ENCODE measurements around the gene BAIAP2. TPM values are rescaled to one million over a fixed set of nuclear protein-coding genes. Genes with fewer than 3 reads are reported as not detected.

The BAIAP2 gene
- total and polyA plus RNA-seq, 12 donors, result 3.1 to 33.4 (median 14.6) TPM

DNA sequence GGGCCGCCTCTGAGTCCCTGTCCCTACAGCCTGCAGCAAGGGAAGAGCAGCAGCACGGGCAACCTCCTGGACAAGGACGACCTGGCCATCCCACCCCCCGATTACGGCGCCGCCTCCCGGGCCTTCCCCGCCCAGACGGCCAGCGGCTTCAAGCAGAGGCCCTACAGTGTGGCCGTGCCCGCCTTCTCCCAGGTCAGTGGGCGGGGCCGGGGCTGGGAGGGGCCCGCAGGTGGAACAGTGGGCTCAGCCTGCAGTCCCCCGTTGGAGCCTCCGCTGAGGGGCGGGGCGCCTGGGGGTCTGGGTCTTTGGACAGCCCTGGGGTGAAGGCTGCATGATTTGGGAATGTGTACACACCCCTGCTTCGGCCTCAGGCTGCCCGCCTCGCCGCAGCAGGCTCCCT is 71.8 kb downstream of the BAIAP2 start:
- no peak for DNase-seq
- Histone ChIP-seq H3K27ac (no peak overlapping the region), H3K9me3 (replicated peaks in 1 of 3) (no peaks in the 10 kb centered on the region), H3K36me3 (replicated peaks in 1 of 2) (peaks cover 0 to 26% of the 10 kb centered on the region in 2 donors), H3K4me1 (replicated peaks in 1 of 2) (no peaks in the 10 kb centered on the region), H3K4me3 (no peak overlapping the region), H3K27me3 (no peaks in the 10 kb centered on the region)
- WGBS, 4 donors, result 80 to 95% (median 92%) methylated on average over 4 to 24 of the region's 24 CpGs
- intact Hi-C loops (cut with DNase I), result no loop called here
- TF ChIP-seq, protein P1, sequence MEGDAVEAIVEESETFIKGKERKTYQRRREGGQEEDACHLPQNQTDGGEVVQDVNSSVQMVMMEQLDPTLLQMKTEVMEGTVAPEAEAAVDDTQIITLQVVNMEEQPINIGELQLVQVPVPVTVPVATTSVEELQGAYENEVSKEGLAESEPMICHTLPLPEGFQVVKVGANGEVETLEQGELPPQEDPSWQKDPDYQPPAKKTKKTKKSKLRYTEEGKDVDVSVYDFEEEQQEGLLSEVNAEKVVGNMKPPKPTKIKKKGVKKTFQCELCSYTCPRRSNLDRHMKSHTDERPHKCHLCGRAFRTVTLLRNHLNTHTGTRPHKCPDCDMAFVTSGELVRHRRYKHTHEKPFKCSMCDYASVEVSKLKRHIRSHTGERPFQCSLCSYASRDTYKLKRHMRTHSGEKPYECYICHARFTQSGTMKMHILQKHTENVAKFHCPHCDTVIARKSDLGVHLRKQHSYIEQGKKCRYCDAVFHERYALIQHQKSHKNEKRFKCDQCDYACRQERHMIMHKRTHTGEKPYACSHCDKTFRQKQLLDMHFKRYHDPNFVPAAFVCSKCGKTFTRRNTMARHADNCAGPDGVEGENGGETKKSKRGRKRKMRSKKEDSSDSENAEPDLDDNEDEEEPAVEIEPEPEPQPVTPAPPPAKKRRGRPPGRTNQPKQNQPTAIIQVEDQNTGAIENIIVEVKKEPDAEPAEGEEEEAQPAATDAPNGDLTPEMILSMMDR (IDR thresholded peaks at IDR 0.05), result no peak
- no peak for TF ChIP-seq POLR2A (IDR thresholded peaks at IDR 0.05)

GRCh38 chr17:81108220-81108619 is 73.3 kb downstream of the BAIAP2 start:
- Histone ChIP-seq H3K27ac (no peak overlapping the region), H3K4me3 (no peak overlapping the region), H3K36me3 (replicated peaks in 1 of 2) (peaks cover 0 to 26% of the 10 kb centered on the region in 2 donors), H3K27me3 (no peaks in the 10 kb centered on the region), H3K9me3 (replicated peaks in 1 of 3) (no peaks in the 10 kb centered on the region), H3K4me1 (replicated peaks in 1 of 2) (peaks cover 4 to 6% of the 10 kb centered on the region in 2 donors)
- no peak for TF ChIP-seq POLR2A (IDR thresholded peaks at IDR 0.05)
- TF ChIP-seq, protein P1 (IDR thresholded peaks at IDR 0.05), result no peak
- no peak for DNase-seq
- 83 to 91% (median 85%) methylated on average over 9 of the region's 9 CpGs; no CpG with 5 or more reads in 1 of the 4 donors for WGBS, 4 donors
- intact Hi-C loops (cut with DNase I), result no loop called here

DNA sequence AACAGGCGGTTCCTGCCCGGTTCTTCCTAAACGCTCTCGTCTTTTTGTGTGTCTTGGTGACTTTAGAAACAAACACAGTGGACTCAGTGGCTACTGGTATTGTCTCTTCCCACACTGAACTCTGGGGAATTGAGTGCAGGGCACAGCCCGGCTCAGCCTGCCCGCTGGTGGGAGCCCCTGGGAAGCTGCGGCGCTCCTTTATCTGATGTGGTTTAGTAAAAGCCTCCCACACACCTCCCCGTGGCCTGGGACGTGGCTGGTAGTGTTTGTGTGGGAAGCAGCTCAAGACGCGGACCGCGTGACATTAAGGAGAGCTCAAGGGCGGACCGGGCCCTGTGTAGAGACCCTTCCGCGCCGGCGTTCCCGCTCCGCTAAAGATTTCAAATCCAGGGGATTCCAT is 75.0 kb downstream of the BAIAP2 start:
- WGBS, 4 donors, result 88 to 97% (median 92%) methylated on average over 21 to 22 of the region's 22 CpGs
- DNase-seq, result no peak
- Histone ChIP-seq H3K4me3 (no peak overlapping the region), H3K27me3 (no peaks in the 10 kb centered on the region), H3K9me3 (replicated peaks in 1 of 3) (no peaks in the 10 kb centered on the region), H3K4me1 (replicated peaks in 1 of 2) (peaks cover 8% of the 10 kb centered on the region in 2 donors), H3K27ac (no peak overlapping the region), H3K36me3 (replicated peaks in 1 of 2) (peaks cover 0 to 13% of the 10 kb centered on the region in 2 donors)
- intact Hi-C loops (cut with DNase I), result no loop called here
- TF ChIP-seq, protein P1 (IDR thresholded peaks at IDR 0.05), result no peak
- no peak for TF ChIP-seq POLR2A (IDR thresholded peaks at IDR 0.05)

DNA sequence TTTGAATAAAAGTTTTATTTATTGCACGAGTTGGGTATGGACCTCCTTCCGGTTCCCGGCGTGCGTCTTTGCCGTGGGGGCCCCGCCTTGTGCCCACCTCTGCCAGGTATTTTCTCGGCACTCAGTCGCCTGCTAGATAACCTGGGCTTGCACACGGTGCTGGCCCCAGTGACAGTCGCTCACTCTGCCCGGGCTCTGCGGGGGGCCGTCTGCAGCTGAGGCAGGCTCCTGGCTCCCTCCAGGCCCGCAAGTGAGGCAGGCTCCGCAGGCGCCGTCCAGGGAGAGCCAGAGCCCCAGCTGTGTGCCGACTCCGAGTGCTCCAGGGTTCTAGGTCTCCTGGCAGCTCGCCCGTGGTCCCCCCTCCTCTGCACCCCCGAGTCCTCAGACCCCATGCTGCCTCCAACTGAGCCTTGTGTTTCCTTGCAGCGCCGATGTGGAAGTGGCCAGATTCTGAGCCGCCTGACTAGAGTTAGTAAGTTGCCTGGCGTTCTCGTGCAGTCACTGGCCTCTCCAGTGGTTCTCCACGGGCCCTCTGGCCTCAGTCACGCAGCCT is 75.6 kb downstream of the BAIAP2 start:
- 85 to 94% (median 88%) methylated on average over 16 to 30 of the region's 30 CpGs for WGBS, 4 donors
- H3K27me3 ChIP-seq, result no peaks in the 10 kb centered on the region
- DNase-seq, result no peak
- H3K4me3 ChIP-seq, result no peak overlapping the region
- intact Hi-C loops (cut with DNase I), result no loop called here
- H3K27ac ChIP-seq, result no peak overlapping the region
- TF ChIP-seq, protein P1 (IDR thresholded peaks at IDR 0.05), result no peak
- TF ChIP-seq POLR2A (IDR thresholded peaks at IDR 0.05), result no peak
- peaks cover 8% of the 10 kb centered on the region in 2 donors for H3K4me1 ChIP-seq (replicated peaks in 1 of 2)
- H3K36me3 ChIP-seq (replicated peaks in 1 of 2), result peaks cover 0 to 7% of the 10 kb centered on the region in 2 donors
- no peaks in the 10 kb centered on the region for H3K9me3 ChIP-seq (replicated peaks in 1 of 3)
